SK-N-SH treated with all-trans-retinoic acid at 6 μM for 48 hours (cell line): Measurements from ENCODE around the gene PRR15L.

Experiments
- ATAC-seq: fragments of 200-7000 bp; cut with Tn5 transposase; 3 replicates; pipeline ENCODE4 v1.9.1; 2020; ENCODE audit warnings: mild to moderate bottlenecking, moderate library complexity
- ARNTL ChIP-seq: fragments of 450-650 bp; formaldehyde crosslinking; IDR thresholded peaks from 2 replicates; pipeline ENCODE4 v1.5.0; 2020; ENCODE audit warnings: low read depth, mild to moderate bottlenecking, moderate library complexity, borderline replicate concordance
- BACH2 ChIP-seq: fragments of 250-450 bp; sonication (Bioruptor Pico); IDR thresholded peaks from 2 replicates; pipeline ENCODE4 v1.9.0; 2021; ENCODE audit warnings: mild to moderate bottlenecking, borderline replicate concordance
- CREB5 ChIP-seq: fragments of 250-450 bp; sonication (Bioruptor Pico); IDR thresholded peaks from 2 replicates; pipeline ENCODE4 v1.5.1; 2020; ENCODE audit warnings: low read depth, mild to moderate bottlenecking, moderate library complexity
- CSDC2 ChIP-seq: fragments of 250-450 bp; sonication (Bioruptor Pico); IDR thresholded peaks from 2 replicates; pipeline ENCODE4 v1.5.0; 2020; ENCODE audit warnings: mild to moderate bottlenecking, moderate library complexity
- CSRNP3 ChIP-seq: fragments of 250-450 bp; sonication (Bioruptor Pico); IDR thresholded peaks from 2 replicates; pipeline ENCODE4 v1.5.1; 2021; ENCODE audit warnings: mild to moderate bottlenecking, moderate library complexity
- ESRRG ChIP-seq: fragments of 250-450 bp; sonication (Bioruptor Pico); IDR thresholded peaks from 2 replicates; pipeline ENCODE4 v1.6.1; 2021; ENCODE audit warnings: mild to moderate bottlenecking
- GLIS3 ChIP-seq: fragments of 250-450 bp; sonication (Bioruptor Pico); IDR thresholded peaks from 2 replicates; pipeline ENCODE4 v1.5.0; 2020; ENCODE audit warnings: mild to moderate bottlenecking, moderate library complexity
- ISL1 ChIP-seq: fragments of 250-450 bp; sonication (Bioruptor Pico); IDR thresholded peaks from 2 replicates; pipeline ENCODE4 v2.1.2; 2022; ENCODE audit warnings: mild to moderate bottlenecking, moderate library complexity
- OSR1 ChIP-seq: fragments of 250-450 bp; sonication (Bioruptor Pico); IDR thresholded peaks from 2 replicates; pipeline ENCODE4 v1.8.0; 2022; ENCODE audit warnings: moderate library complexity, mild to moderate bottlenecking, inconsistent platforms
- PATZ1 ChIP-seq: fragments of 250-450 bp; sonication (Bioruptor Pico); IDR thresholded peaks from 2 replicates; pipeline ENCODE4 v1.8.0; 2020; ENCODE audit warnings: mild to moderate bottlenecking, moderate library complexity, borderline replicate concordance
- POU6F1 ChIP-seq: fragments of 250-450 bp; sonication (Bioruptor Pico); IDR thresholded peaks from 2 replicates; pipeline ENCODE4 v1.8.0; 2021; ENCODE audit warnings: low read depth, mild to moderate bottlenecking, moderate library complexity, borderline replicate concordance
- PPARA ChIP-seq: fragments of 250-450 bp; sonication (Bioruptor Pico); IDR thresholded peaks from 2 replicates; pipeline ENCODE4 v1.5.0; 2020; ENCODE audit warnings: mild to moderate bottlenecking, borderline replicate concordance
- RARB ChIP-seq: fragments of 250-450 bp; sonication (Bioruptor Pico); IDR thresholded peaks from 2 replicates; pipeline ENCODE4 v1.8.0; 2021; ENCODE audit warnings: mild to moderate bottlenecking, moderate library complexity
- SNAI2 ChIP-seq: fragments of 250-450 bp; sonication (Bioruptor Pico); IDR thresholded peaks from 2 replicates; pipeline ENCODE4 v1.5.0; 2020; ENCODE audit warnings: mild to moderate bottlenecking, moderate library complexity
- TCF4 ChIP-seq: fragments of 250-450 bp; sonication (Bioruptor Pico); IDR thresholded peaks from 2 replicates; pipeline ENCODE4 v1.8.0; 2021; ENCODE audit warnings: mild to moderate bottlenecking, moderate library complexity, borderline replicate concordance
- TOX ChIP-seq: fragments of 250-450 bp; sonication (Bioruptor Pico); IDR thresholded peaks from 2 replicates; pipeline ENCODE4 v1.8.0; 2021; ENCODE audit warnings: mild to moderate bottlenecking, moderate library complexity, borderline replicate concordance
- TSHZ2 ChIP-seq: fragments of 250-450 bp; sonication (Bioruptor Pico); IDR thresholded peaks from 2 replicates; pipeline ENCODE4 v1.5.0; 2020; ENCODE audit warnings: mild to moderate bottlenecking, moderate library complexity
- ZC3H10 ChIP-seq: fragments of 250-450 bp; sonication (Bioruptor Pico); IDR thresholded peaks from 2 replicates; pipeline ENCODE4 v1.5.1; 2021; ENCODE audit warnings: mild to moderate bottlenecking, moderate library complexity
- ZFP3 ChIP-seq: fragments of 250-450 bp; sonication (Bioruptor Pico); IDR thresholded peaks from 2 replicates; pipeline ENCODE4 v1.5.0; 2020; ENCODE audit warnings: mild to moderate bottlenecking, moderate library complexity
- ZFP30 ChIP-seq: fragments of 450-650 bp; formaldehyde crosslinking; IDR thresholded peaks from 2 replicates; pipeline ENCODE4 v1.5.0; 2022; ENCODE audit warnings: mild to moderate bottlenecking, moderate library complexity
- ZNF565 ChIP-seq: fragments of 450-650 bp; formaldehyde crosslinking; conservative IDR thresholded peaks from 2 replicates; pipeline ENCODE4 v1.5.0; 2020; ENCODE audit warnings: low read depth, mild to moderate bottlenecking, moderate library complexity
- ZNF70 ChIP-seq: fragments of 450-650 bp; formaldehyde crosslinking; IDR thresholded peaks from 2 replicates; pipeline ENCODE4 v1.5.0; 2020; ENCODE audit warnings: mild to moderate bottlenecking, moderate library complexity
- ZNF8 ChIP-seq: fragments of 450-650 bp; formaldehyde crosslinking; IDR thresholded peaks from 2 replicates; pipeline ENCODE4 v1.5.0; 2020; ENCODE audit warnings: mild to moderate bottlenecking, moderate library complexity

Gene PRR15L

GRCh38 chr17:47953909-47954308 is 3.8 kb downstream of the PRR15L start:
- TF ChIP-seq ISL1 (CRISPR knock-in tag) (0 out of 2 replicates have a peak, but pooled peaks have one; percentile 21), CSRNP3 (CRISPR knock-in tag) (no peak)
- no peak for ATAC-seq

- no peak for ATAC-seq
- TF ChIP-seq GLIS3 (CRISPR knock-in tag) (no peak), TCF4 (CRISPR knock-in tag) (no peak), ZFP3 (no peak), ZNF8 (CRISPR knock-in tag) (no peak), ZC3H10 (CRISPR knock-in tag) (no peak), OSR1 (no peak), ZNF565 (CRISPR knock-in tag) (no peak), RARB (CRISPR knock-in tag) (no peak), ZNF70 (no peak), CREB5 (CRISPR knock-in tag) (no peak), ARNTL (no peak), PATZ1 (CRISPR knock-in tag) (no peak), PPARA (no peak), ISL1 (CRISPR knock-in tag) (no peak), ZFP30 (CRISPR knock-in tag) (no peak), SNAI2 (no peak)
Observed at GRCh38 chr17:47952171-47953021, 5.3 kb downstream of the PRR15L start.

- ATAC-seq = no peak
- TF ChIP-seq ARNTL (no peak), BACH2 (CRISPR knock-in tag) (no peak), CREB5 (CRISPR knock-in tag) (no peak), TOX (CRISPR knock-in tag) (no peak), ZFP30 (CRISPR knock-in tag) (no peak), POU6F1 (no peak), ESRRG (no peak), OSR1 (no peak), PATZ1 (CRISPR knock-in tag) (no peak), RARB (CRISPR knock-in tag) (no peak), ZNF70 (no peak), PPARA (no peak), TSHZ2 (no peak), TCF4 (CRISPR knock-in tag) (no peak), CSDC2 (CRISPR knock-in tag) (no peak), ISL1 (CRISPR knock-in tag) (no peak), ZNF565 (CRISPR knock-in tag) (no peak), CSRNP3 (CRISPR knock-in tag) (no peak)
Observed at GRCh38 chr17:47950448-47950847, 7.2 kb downstream of the PRR15L start.
